ENCODE results near the gene SMAD6. TPM values are rescaled to one million over a fixed set of nuclear protein-coding genes. Genes with fewer than 3 reads are reported as not detected.
"Not testable (repeated sequence)": the region's sequence is repeated elsewhere in the genome, so short reads cannot be mapped to it uniquely, and the experiment has no call there.

Gene SMAD6
- total RNA-seq, 1 experiment from 2014 or later, result 6.9 TPM

- no peak for DNase-seq (ENCODE audit: low read depth)
Observed at GRCh38 chr15:66757030-66757429, 55.0 kb downstream of the SMAD6 start.

DNA sequence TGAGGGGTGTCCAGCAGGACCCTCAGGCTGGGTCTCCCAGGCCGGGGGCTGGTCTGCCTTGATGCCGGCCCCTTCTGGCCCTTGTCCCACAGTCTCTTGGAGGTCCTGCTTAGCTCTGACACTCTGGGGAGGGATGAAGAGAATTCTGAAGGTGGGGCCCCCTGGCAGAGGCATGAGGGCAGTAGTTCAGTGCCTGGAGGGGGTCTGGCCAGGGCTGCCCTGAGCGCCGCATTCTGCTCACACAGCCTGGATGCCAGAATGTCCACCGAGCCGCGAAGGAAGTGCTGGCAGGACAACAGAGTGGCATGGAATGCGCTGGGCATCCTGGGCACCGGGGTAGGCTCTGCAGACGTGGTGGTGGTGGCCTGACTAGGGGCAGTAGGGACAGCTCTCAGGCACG is 55.5 kb downstream of the SMAD6 start:
- DNase-seq (ENCODE audit: low read depth), result no peak

GRCh38 chr15:66758217-66758616 is 56.2 kb downstream of the SMAD6 start:
- not testable (repeated sequence) for DNase-seq (ENCODE audit: low read depth)

DNA sequence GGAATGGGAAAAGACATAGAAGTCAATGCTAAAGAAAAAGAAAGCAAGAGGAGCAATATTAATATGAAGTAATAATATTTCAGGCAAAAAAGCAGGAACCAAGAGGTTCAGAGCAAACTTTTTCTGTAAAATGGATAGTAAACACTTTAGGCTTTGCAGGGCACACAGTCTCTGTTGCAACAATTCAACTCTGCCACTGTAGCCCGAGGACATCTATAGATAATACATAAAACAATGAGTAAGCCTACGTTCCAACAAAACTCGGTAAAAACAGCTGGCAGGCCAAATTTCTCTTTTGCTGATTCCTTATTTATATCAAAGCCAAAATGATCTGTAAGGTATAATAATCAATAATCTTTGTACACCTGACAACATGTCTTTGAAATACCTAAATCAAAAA is 56.8 kb downstream of the SMAD6 start:
- DNase-seq (ENCODE audit: low read depth), result no peak

- DNase-seq (ENCODE audit: low read depth), result no peak
Observed at GRCh38 chr15:66760097-66760967, 58.3 kb downstream of the SMAD6 start.

GRCh38 chr15:66760968-66761725 is 59.1 kb downstream of the SMAD6 start:
- DNase-seq (ENCODE audit: low read depth), result no peak

DNA sequence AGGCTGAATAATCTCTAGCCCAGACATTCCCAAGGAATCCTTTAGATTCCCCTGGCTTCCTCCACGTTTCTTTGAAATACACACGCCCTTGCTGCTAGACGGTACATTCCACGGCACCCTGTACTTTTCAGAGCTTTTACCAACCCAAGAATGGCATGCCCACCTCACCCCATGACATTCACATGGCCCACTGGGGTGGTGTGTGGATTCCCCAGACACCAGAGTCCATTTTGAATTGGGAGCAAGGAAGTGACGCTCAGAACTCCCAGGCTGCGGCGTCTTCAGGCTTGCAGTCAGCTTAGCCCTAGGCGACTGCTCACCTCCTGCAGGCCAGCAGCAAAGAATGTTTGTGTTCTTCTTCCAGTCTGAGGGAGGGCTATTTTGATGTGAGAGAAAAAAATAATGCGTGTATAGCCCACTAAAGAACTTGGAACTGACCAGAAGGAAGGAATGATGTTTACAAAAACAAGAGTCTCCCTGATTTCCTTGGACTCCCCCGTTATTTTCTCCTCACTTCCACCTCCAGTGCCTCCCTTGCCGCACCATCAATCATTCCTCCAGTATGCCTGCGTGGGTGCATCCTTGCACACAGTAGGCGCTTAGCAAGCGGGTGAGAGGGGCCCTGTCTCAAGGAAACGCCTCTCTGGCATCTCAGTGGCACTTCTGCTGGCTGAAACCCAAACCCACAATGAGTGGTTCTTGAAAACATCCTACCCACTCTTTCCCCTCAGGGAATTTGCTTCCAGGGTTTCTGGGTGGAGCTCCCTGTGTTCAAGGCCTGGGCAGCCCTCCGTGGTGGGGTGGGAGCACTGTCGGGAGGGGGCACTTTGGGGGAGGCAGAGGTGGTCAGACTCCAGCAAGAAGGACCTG is 59.9 kb downstream of the SMAD6 start:
- no peak for DNase-seq (ENCODE audit: low read depth)

DNA sequence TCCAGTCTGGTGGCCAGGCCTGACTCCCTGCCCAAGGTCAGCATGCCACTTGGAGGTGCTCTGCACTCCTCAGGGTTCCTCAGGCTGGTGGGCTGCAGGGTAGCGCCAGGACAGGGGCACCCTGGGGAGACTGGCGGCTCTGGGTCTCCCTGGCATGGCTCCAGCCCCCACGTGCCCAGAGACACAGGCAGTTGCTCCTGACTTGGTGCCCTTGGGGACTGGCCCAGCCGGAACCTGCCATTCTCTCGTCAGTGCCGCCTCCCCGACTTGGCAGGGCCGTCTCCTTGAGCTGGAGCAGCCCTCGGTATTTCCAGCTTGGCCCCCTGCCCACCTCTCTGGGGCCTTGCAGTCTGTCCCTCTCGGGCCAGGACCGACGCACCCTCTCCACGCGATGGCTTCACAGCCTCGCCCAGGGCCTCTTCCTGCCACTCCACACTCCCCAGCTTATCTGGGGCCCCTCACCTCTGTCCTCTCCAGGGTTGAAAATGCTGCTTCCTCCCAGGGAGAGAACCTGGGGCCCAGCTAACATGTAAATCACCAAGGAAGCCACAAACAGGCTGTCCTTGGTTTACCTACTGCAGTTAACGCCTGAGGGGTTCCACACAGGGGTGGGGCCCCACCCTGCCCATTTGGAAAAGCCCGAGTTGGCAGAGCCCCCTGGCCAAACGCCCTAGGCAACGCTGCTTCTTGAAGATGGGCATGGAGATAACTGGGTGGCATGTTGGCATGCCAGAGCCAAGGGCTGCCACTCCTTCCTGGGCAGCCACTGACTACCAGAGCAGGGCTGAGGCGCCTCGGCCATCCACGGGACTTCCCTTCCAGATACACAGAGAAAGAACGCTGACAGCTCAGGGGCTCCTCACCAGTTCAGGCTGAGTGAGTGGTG is 61.4 kb downstream of the SMAD6 start:
- DNase-seq (ENCODE audit: low read depth), result no peak

DNA sequence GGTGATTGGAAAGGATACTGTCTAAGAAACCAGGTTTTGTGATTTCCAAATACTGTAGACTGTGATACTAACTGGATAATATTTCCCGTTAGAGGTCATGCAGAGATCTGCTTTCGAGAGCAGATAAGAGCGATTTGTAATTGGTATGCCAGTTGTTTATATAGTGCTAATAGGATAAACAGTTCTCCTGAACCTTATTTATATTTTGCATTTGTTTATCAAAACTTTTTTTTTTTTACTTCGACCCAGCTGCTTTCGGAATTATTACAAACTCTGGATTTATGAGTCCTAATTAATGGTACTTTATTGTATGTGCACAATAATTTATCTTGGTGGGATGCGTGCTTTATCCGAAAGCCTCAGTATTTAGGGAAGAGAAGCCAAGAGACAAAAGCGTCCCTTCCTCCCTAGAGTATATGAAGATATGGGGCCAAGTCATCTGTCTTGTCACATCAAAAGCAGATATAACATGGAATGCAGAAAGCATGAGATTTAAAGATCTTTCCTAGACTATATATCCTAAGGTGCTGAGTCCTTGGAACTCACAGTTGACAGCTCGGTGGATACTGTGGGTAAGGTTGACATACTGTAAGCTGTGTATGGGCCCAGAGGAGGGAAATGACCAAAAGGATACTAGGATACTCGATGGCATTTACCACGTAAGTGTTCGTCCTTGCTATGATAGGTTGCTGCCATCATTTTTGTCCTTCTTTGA is 62.2 kb downstream of the SMAD6 start:
- no peak for DNase-seq (ENCODE audit: low read depth)

GRCh38 chr15:66765478-66766281 is 63.6 kb downstream of the SMAD6 start:
- peak; percentile 87 for DNase-seq (ENCODE audit: low read depth)

DNA sequence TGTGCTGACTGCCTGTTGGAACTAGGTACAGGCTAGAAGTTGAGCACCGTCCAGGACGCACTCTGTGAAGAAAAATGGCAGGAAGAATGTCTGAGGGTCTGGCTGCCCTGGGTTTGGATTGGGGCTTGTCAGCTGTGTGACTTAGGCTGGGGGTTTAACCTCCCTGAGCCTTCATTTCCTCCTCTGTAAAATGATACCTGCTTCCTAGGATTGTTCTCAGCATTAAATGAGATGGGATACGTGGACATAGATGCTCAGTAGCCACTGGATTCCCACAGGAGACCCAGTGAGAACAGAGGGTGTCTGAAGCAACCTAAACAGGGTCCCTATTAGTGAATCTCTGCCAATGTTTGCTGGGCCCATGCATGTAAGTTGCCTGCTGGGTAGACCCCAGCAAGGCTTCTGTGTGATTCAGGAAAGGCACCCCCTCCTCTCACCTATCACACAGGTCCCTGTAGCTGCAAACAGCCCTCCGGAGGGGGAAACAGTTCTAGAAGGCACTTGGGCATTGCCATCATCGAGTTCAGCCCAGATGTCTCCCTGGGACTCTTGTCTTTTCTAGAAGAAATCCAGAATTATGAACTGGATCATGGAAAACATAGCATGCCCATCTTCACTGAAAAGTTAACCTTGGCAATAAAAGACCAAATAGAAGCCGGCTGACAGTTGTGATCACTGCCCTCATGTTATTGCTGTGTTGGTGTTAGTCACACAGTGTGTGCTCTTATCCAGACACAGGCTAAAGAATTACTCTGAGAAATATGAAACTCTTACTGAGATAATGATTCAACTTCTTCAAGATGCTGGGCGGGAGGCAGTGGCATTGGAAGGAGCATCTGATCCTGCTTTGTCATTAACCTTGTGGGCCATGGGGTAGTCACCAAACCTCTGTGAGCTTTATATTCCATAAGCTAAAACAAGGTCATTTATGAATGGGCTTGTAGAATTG is 64.5 kb downstream of the SMAD6 start:
- DNase-seq (ENCODE audit: low read depth), result peak; percentile 73

GRCh38 chr15:66767240-66767659 is 65.2 kb downstream of the SMAD6 start:
- no peak for DNase-seq (ENCODE audit: low read depth)

DNA sequence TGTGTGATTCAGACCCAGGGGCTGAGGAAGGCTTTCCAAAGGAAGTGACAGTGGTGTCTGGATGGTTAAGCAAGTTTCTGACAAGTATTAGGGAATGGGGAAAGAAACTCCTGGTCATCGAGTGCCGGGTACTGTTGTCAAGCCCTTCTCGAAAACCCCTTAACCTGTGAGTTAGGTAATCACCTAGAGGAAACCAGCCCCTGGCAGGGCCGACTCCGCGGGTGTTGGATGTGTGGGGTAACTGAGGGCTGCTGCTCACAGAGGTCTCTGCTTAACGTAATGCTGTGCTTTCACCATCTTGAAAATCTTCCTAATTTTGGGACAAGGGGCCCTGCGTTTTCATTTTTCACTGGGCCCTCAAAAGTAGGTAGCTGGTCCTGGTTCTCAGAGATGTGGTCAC is 67.0 kb downstream of the SMAD6 start:
- no peak for DNase-seq (ENCODE audit: low read depth)

DNA sequence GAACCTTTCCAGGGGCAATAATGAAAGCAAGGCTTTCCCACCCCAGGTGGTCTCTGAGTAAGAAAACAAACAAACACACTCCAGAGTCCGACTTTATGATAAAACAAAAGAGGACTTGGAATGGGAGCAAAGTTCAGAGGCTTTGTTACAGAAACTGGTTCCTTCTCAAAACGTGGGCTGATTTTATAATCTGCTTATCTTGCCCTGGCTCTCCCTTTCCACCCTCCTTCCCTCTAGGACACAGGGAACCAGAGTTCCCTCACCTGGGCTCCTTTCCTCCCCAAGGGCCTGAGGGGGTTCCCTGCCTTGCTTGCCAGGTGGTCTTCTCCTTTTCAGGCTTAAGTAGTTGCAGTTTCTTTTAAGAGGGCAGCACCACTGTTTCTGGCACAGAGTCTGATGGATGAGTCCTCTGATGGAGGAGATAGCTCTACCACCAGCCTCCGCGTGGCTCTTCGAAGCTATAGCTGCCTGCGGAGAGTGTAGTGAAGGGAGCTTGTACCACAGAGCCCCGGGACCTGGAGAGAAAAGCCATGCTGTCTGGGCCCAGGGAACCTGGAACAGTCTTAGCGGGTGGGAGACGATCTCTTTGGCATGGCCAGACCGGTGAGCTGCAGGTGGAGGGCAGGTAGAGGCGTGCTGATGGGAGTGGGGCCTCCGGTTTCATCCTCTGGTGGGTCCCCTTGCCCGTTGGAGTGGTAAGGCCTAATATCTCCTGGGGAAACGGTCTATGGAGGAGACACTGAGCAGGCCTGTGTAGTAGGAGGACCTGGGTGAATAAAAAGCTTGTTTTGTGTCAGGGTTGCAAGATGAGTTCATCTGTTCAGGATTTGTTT is 68.7 kb downstream of the SMAD6 start:
- no peak for DNase-seq (ENCODE audit: low read depth)

- DNase-seq (ENCODE audit: low read depth), result no peak
Observed at GRCh38 chr15:66771351-66771650, 69.3 kb downstream of the SMAD6 start.

GRCh38 chr15:66772604-66773128 is 70.6 kb downstream of the SMAD6 start:
- no peak for DNase-seq (ENCODE audit: low read depth)

All from HT1080 (cell line).